ENCODE results near the gene KRTAP10-3. TPM values are rescaled to one million over a fixed set of nuclear protein-coding genes. Genes with fewer than 3 reads are reported as not detected.

The KRTAP10-3 gene
- total RNA-seq, 1 experiment from 2014 or later = not detected

DNA sequence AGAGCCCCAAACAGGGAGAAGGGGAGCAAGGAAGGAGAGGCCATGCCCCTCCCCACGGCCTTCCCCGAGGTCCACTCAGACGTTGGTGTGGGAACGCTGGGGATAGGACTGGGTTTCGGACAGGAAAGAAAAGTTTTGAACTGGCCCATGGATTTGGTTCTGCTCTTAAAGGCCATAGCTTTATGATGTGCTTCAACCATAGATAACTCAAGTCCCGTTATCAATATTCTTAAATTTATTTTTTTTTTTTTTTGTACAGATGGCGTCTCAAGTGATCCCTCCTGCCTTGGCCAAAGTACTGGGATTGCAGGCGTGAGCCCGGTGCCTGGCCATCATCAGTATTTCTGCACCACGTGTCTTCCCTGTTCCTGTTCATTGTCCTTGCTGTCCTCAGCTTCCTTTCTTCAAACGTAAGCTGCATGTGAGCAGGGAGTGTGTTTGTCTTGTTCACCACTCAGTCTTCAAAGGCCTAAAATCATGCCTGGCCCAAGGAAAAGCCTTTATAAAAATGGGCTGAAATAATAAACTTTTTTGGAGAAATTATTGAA lies 17.8 kb downstream of the KRTAP10-3 start:
- Histone ChIP-seq H3K4me1 (ENCODE audit: control insufficient read depth in 1 of 2, insufficient read depth in 2 of 2, low read length in 2 of 2) (no peaks in the 10 kb centered on the region), H3K4me3 (replicated peaks in 1 of 2; ENCODE audit: low read depth in 1 of 2, low read length in 2 of 2) (no peak overlapping the region), H3K9me3 (ENCODE audit: control insufficient read depth in 1 of 2, insufficient read depth in 1 of 2, low read depth in 1 of 2, low read length in 2 of 2) (peaks cover 7 to 17% of the 10 kb centered on the region in 2 experiments), H3K9me2 (ENCODE audit: insufficient read depth) (no peaks in the 10 kb centered on the region), H2AFZ (ENCODE audit: low read depth, low read length, poor library complexity, severe bottlenecking) (no peak overlapping the region), H4K20me1 (ENCODE audit: insufficient read depth) (no peaks in the 10 kb centered on the region), H3K27me3 (ENCODE audit: insufficient read depth, low read length) (no peaks in the 10 kb centered on the region), H3K79me2 (ENCODE audit: insufficient read depth, low read length) (no peaks in the 10 kb centered on the region), H3K27ac (ENCODE audit: low read depth, low read length) (no peak overlapping the region), H3K36me3 (ENCODE audit: control insufficient read depth in 1 of 2, insufficient read depth in 2 of 2, low read length in 2 of 2) (no peaks in the 10 kb centered on the region), H3K4me2 (ENCODE audit: low read length) (no peak overlapping the region), H3K9ac (ENCODE audit: low read length) (no peak overlapping the region)
- intact Hi-C loops (cut with micrococcal nuclease) = no loop called here
- ChIA-PET RAD21 (ENCODE audit: low non-redundant PET in 1 of 2, low total read pairs in 2 of 2, uncharacterized antibody in 2 of 2, unreplicated experiment in 2 of 2) (no interaction called here), CTCF (no interaction called here), POLR2A (no interaction called here)
- BruUV-seq (replicated peaks) = no TSS peak
- ATAC-seq (no peak), DNase-seq (ENCODE audit: low read depth, low spot score) (no peak)
- TF ChIP-seq CBX3 (IDR thresholded peaks at IDR 0.05; ENCODE audit: low read depth) = no peak
- TF ChIP-seq, protein P1, sequence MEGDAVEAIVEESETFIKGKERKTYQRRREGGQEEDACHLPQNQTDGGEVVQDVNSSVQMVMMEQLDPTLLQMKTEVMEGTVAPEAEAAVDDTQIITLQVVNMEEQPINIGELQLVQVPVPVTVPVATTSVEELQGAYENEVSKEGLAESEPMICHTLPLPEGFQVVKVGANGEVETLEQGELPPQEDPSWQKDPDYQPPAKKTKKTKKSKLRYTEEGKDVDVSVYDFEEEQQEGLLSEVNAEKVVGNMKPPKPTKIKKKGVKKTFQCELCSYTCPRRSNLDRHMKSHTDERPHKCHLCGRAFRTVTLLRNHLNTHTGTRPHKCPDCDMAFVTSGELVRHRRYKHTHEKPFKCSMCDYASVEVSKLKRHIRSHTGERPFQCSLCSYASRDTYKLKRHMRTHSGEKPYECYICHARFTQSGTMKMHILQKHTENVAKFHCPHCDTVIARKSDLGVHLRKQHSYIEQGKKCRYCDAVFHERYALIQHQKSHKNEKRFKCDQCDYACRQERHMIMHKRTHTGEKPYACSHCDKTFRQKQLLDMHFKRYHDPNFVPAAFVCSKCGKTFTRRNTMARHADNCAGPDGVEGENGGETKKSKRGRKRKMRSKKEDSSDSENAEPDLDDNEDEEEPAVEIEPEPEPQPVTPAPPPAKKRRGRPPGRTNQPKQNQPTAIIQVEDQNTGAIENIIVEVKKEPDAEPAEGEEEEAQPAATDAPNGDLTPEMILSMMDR (IDR thresholded peaks at IDR 0.05 in 2 of 3, conservative IDR thresholded peaks at IDR 0.05 in 1 of 3; ENCODE audit: borderline replicate concordance in 1 of 3, insufficient read depth in 1 of 3, low read depth in 2 of 3, low read length in 2 of 3) = no peak
- no peak for TF ChIP-seq EZH2phosphoT487 (IDR thresholded peaks at IDR 0.05; ENCODE audit: borderline replicate concordance)
- no peak for TF ChIP-seq SP1 (IDR thresholded peaks at IDR 0.05; ENCODE audit: low read depth)
- no peak for TF ChIP-seq CEBPB (IDR thresholded peaks at IDR 0.05; ENCODE audit: low read depth)
- no peak for TF ChIP-seq MAX (IDR thresholded peaks at IDR 0.05)
- TF ChIP-seq ZBTB33 (IDR thresholded peaks at IDR 0.05; ENCODE audit: extremely low read depth, insufficient replicate concordance, low read length) = no peak
- TF ChIP-seq SRF (IDR thresholded peaks at IDR 0.05; ENCODE audit: low read depth) = no peak
- no peak for TF ChIP-seq RAD21 (IDR thresholded peaks at IDR 0.05; ENCODE audit: low read depth)
- TF ChIP-seq POLR2A (IDR thresholded peaks at IDR 0.05; ENCODE audit: borderline replicate concordance, extremely low read depth, insufficient read depth, insufficient read length) = no peak
- TF ChIP-seq REST (IDR thresholded peaks at IDR 0.05; ENCODE audit: low read depth) = no peak
- no peak for TF ChIP-seq ELF1 (IDR thresholded peaks at IDR 0.05; ENCODE audit: borderline replicate concordance, low read depth)
- TF ChIP-seq POLR2AphosphoS5 (IDR thresholded peaks at IDR 0.05; ENCODE audit: low read depth, low read length) = no peak
- TF ChIP-seq, protein P2, sequence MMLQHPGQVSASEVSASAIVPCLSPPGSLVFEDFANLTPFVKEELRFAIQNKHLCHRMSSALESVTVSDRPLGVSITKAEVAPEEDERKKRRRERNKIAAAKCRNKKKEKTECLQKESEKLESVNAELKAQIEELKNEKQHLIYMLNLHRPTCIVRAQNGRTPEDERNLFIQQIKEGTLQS (IDR thresholded peaks at IDR 0.05) = no peak
- no peak for TF ChIP-seq SIN3A (IDR thresholded peaks at IDR 0.05; ENCODE audit: low read depth)
